HL-60 (cell line): ENCODE results near the gene GNL3.

Source experiments
- DNase-seq, 2 experiments: peaks; one replicate each; pipeline ENCODE4 v3.0.0-alpha.2; 2010 to 2020; ENCODE audit warnings: low read depth in 1 of 2, low spot score in 1 of 2
- H3K27ac ChIP-seq: fragments of 250-450 bp; sonication (Bioruptor Pico); replicated peaks from 2 replicates; pipeline ENCODE4 v1.5.1; 2020; ENCODE audit warnings: mild to moderate bottlenecking, moderate library complexity
- H3K27me3 ChIP-seq: fragments of 250-450 bp; sonication (Bioruptor Pico); 2 replicates; pipeline ENCODE4 v1.5.1; 2021; ENCODE audit warnings: mild to moderate bottlenecking, moderate library complexity; ENCODE audit not compliant: insufficient read depth, poor library complexity, severe bottlenecking
- H3K4me3 ChIP-seq: replicated peaks from 2 replicates; pipeline ENCODE4 v1.5.1; 2011; ENCODE audit warnings: mild to moderate bottlenecking, control low read depth, low read length; ENCODE audit not compliant: insufficient read depth
- GABPA ChIP-seq: IDR thresholded peaks from 2 replicates; pipeline ENCODE4 v1.6.1; 2012; ENCODE audit warnings: low read depth
- POLR2AphosphoS5 ChIP-seq: IDR thresholded peaks from 2 replicates; pipeline ENCODE4 v1.6.1; 2012; ENCODE audit warnings: low read depth
- SPI1 ChIP-seq: IDR thresholded peaks from 2 replicates; pipeline ENCODE4 v1.6.1; 2012; ENCODE audit warnings: low read depth, mild to moderate bottlenecking, borderline replicate concordance
- TF ChIP-seq, protein P1 (sequence below): IDR thresholded peaks from one replicate; pipeline ENCODE4 v1.5.1; 2011; ENCODE audit warnings: low read length, control low read depth, inconsistent platforms; ENCODE audit not compliant: insufficient read depth
- TF ChIP-seq, protein P2 (sequence below): IDR thresholded peaks from 2 replicates; pipeline ENCODE4 v1.6.1; 2012; ENCODE audit warnings: low read depth; ENCODE audit not compliant: insufficient replicate concordance

GNL3 gene

DNA sequence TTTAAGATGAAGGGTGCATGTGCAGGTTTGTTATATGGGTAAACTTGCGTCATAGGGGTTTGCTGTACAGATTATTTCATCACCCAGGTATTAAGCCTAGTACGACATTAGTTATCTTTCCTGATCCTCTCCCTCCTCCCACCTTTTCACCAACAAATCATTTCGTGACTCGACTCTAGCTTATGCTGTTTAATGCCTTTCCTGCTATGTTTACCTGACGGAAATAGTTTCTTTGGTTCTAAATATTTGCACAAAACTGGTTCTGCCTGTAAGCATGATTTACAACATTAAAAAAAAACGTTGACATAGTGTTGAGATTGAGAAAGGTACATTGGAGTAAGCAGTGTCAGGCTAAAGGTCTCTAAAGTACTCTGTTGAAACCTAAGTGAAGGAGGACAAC, 2.4 kb downstream of the GNL3 start:
- H3K4me3 ChIP-seq = no peak overlapping the region
- DNase-seq = no peak
- TF ChIP-seq, protein P1, sequence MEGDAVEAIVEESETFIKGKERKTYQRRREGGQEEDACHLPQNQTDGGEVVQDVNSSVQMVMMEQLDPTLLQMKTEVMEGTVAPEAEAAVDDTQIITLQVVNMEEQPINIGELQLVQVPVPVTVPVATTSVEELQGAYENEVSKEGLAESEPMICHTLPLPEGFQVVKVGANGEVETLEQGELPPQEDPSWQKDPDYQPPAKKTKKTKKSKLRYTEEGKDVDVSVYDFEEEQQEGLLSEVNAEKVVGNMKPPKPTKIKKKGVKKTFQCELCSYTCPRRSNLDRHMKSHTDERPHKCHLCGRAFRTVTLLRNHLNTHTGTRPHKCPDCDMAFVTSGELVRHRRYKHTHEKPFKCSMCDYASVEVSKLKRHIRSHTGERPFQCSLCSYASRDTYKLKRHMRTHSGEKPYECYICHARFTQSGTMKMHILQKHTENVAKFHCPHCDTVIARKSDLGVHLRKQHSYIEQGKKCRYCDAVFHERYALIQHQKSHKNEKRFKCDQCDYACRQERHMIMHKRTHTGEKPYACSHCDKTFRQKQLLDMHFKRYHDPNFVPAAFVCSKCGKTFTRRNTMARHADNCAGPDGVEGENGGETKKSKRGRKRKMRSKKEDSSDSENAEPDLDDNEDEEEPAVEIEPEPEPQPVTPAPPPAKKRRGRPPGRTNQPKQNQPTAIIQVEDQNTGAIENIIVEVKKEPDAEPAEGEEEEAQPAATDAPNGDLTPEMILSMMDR = no peak
- TF ChIP-seq POLR2AphosphoS5 (no peak), GABPA (no peak), SPI1 (no peak)
- TF ChIP-seq, protein P2, sequence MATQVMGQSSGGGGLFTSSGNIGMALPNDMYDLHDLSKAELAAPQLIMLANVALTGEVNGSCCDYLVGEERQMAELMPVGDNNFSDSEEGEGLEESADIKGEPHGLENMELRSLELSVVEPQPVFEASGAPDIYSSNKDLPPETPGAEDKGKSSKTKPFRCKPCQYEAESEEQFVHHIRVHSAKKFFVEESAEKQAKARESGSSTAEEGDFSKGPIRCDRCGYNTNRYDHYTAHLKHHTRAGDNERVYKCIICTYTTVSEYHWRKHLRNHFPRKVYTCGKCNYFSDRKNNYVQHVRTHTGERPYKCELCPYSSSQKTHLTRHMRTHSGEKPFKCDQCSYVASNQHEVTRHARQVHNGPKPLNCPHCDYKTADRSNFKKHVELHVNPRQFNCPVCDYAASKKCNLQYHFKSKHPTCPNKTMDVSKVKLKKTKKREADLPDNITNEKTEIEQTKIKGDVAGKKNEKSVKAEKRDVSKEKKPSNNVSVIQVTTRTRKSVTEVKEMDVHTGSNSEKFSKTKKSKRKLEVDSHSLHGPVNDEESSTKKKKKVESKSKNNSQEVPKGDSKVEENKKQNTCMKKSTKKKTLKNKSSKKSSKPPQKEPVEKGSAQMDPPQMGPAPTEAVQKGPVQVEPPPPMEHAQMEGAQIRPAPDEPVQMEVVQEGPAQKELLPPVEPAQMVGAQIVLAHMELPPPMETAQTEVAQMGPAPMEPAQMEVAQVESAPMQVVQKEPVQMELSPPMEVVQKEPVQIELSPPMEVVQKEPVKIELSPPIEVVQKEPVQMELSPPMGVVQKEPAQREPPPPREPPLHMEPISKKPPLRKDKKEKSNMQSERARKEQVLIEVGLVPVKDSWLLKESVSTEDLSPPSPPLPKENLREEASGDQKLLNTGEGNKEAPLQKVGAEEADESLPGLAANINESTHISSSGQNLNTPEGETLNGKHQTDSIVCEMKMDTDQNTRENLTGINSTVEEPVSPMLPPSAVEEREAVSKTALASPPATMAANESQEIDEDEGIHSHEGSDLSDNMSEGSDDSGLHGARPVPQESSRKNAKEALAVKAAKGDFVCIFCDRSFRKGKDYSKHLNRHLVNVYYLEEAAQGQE = no peak
- H3K27ac ChIP-seq = no peak overlapping the region
- H3K27me3 ChIP-seq = no peaks in the 10 kb centered on the region

DNA sequence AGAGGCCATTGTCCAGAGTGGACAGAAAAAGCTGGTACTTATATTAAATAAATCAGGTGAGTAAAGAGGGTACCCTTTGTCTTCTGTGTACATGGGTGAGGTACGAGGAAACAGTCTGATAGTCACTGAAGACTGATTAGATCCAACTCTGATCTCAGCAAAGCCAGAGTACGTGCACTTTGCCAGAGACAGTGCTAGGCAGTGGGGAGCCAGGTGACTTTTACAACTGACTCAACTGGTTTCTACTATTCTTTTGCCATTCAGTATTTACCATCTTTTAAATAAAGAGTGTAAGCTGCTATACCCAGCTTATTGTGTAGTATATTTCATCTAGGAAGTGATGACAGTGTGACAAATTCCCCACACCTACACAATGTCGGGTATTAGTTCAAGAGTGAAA, 3.3 kb downstream of the GNL3 start:
- H3K4me3 ChIP-seq = no peak overlapping the region
- no peaks in the 10 kb centered on the region for H3K27me3 ChIP-seq
- TF ChIP-seq, protein P2 = no peak
- TF ChIP-seq, protein P1 = no peak
- TF ChIP-seq POLR2AphosphoS5 (no peak), SPI1 (no peak), GABPA (no peak)
- no peak for DNase-seq
- no peak overlapping the region for H3K27ac ChIP-seq

DNA sequence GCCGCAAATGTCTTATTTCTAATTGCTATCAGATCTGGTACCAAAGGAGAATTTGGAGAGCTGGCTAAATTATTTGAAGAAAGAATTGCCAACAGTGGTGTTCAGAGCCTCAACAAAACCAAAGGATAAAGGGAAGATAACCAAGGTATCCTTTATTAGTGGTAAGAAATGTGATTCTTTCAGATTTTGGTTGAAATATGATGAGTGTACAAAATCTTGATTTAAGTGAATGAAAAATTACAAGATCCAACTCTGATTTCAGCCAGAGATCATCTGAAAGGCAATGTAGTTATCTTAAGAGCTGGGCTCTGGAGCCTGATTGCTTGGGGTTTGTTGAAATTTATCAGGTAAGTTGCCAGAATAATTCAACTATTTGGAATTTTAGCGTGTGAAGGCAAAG, 4.7 kb downstream of the GNL3 start:
- Histone ChIP-seq H3K27ac (no peak overlapping the region), H3K27me3 (no peaks in the 10 kb centered on the region), H3K4me3 (no peak overlapping the region)
- no peak for TF ChIP-seq SPI1
- TF ChIP-seq POLR2AphosphoS5 = no peak
- TF ChIP-seq GABPA = no peak
- TF ChIP-seq, protein P1 = no peak
- TF ChIP-seq, protein P2 = no peak
- DNase-seq = no peak
